Transverse colon (tissue), 3 donors: ENCODE results near the gene MRGPRG.
"Not testable (repeated sequence)": the region's sequence is repeated elsewhere in the genome, so short reads cannot be mapped to it uniquely, and the experiment has no call there.

Source experiments
- CTCF ChIP-seq, 5 experiments: fragments of 200-600 bp in 3 of 5; fragments of 450-650 bp in 2 of 5; sonication (generic) in 3 of 5; IDR thresholded peaks; 1 replicate in 2 of 5; 2 replicates in 3 of 5; pipeline ENCODE4 v1.5.1; 2016 to 2017; ENCODE audit warnings: antibody characterized with exemption in 5 of 5, inconsistent platforms in 3 of 5, mild to moderate bottlenecking in 2 of 5, moderate library complexity in 1 of 5
- POLR2A ChIP-seq: fragments of 450-650 bp; IDR thresholded peaks from one replicate; pipeline ENCODE4 v1.6.1; 2016; ENCODE audit warnings: antibody characterized with exemption, mild to moderate bottlenecking, moderate library complexity

- not testable (repeated sequence) for TF ChIP-seq CTCF (IDR thresholded peaks at IDR 0.05); POLR2A
Measured at GRCh38 chr11:3262548-3262947, 43.9 kb upstream of the MRGPRG start.
